ENCODE measurements around the gene CLK2. TPM values are rescaled to one million over a fixed set of nuclear protein-coding genes. Genes with fewer than 3 reads are reported as not detected.

CLK2 gene
- total RNA-seq, 3 donors from 2014 or later = 43.7 to 51.7 (median 47.8) TPM

DNA sequence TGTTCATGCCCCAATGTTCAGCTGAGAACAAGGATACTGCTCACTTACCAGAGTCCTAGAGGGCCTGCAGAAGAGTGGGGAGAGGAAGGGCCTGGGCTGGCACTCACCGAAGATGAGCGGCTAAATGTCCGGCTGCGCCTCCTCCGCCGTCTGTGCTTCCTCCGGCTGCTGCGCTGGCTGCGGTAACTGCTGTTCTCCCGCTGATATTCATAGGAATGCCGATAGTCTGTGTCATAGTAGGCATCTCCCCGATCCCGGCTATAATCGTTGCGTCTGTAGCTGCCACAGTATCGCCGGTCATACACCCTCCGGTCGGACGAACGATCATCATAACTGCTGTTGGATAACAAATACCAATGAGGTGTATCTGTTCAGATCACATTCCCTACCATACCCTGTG lies 3.9 kb downstream of the CLK2 start:
- Histone ChIP-seq H3K4me3 (no peak overlapping the region), H3K4me1 (ENCODE audit: low read depth) (peaks cover 10% of the 10 kb centered on the region), H3K36me3 (ENCODE audit: low read depth) (peaks cover 19% of the 10 kb centered on the region), H3K9me3 (no peaks in the 10 kb centered on the region)
- DNase-seq (no peak), ATAC-seq (no peak)
- intact Hi-C loops (cut with DNase I, micrococcal nuclease) = no loop called here
- TF ChIP-seq, protein P1, sequence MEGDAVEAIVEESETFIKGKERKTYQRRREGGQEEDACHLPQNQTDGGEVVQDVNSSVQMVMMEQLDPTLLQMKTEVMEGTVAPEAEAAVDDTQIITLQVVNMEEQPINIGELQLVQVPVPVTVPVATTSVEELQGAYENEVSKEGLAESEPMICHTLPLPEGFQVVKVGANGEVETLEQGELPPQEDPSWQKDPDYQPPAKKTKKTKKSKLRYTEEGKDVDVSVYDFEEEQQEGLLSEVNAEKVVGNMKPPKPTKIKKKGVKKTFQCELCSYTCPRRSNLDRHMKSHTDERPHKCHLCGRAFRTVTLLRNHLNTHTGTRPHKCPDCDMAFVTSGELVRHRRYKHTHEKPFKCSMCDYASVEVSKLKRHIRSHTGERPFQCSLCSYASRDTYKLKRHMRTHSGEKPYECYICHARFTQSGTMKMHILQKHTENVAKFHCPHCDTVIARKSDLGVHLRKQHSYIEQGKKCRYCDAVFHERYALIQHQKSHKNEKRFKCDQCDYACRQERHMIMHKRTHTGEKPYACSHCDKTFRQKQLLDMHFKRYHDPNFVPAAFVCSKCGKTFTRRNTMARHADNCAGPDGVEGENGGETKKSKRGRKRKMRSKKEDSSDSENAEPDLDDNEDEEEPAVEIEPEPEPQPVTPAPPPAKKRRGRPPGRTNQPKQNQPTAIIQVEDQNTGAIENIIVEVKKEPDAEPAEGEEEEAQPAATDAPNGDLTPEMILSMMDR (IDR thresholded peaks at IDR 0.05) = no peak

DNA sequence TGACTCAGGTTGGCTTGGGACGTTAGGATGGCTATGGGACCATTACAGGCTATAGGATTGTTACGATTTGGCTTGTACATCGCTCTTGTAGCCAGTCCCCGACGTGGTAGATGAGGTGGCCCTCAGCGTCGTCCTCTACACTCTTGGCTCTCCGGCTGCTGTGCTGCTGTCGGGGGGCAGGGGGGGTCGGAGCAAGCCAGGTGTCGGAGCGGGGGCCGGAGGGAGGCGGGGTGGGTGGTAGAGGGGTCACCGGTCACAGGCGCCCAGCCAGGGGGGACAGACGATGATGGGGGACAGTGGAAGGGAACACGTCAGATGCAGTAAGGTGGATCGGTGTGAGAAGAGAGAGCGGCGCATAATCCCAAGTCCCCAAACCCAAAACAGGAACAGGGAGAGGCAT lies 4.7 kb downstream of the CLK2 start:
- peaks cover 10% of the 10 kb centered on the region for H3K4me1 ChIP-seq (ENCODE audit: low read depth)
- no peaks in the 10 kb centered on the region for H3K9me3 ChIP-seq
- intact Hi-C loops (cut with DNase I, micrococcal nuclease) = no loop called here
- TF ChIP-seq, protein P1 (IDR thresholded peaks at IDR 0.05) = no peak
- DNase-seq (no peak), ATAC-seq (no peak)
- no peak overlapping the region for H3K4me3 ChIP-seq
- H3K36me3 ChIP-seq (ENCODE audit: low read depth) = peaks cover 19% of the 10 kb centered on the region

DNA sequence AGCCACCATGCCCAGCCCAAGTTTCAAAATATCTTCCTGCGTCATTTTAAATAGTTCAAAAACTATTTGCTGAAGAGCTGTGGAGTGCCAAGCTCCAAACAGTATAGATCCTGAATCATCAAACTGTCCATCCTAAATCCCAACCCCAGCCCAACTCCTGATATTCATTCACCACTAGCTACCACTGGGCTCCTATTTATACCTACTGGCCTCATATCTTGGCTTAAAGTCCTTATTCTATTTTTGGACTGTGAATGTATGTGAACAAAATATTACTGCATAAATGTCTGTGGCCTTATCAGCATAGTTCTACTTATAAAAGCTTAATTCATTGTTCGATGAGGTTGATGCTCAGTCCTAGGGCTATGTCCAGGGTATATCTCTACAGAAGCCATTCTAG lies 5.9 kb downstream of the CLK2 start:
- TF ChIP-seq, protein P1 (IDR thresholded peaks at IDR 0.05) = no peak
- no peaks in the 10 kb centered on the region for H3K9me3 ChIP-seq
- peaks cover 8% of the 10 kb centered on the region for H3K4me1 ChIP-seq (ENCODE audit: low read depth)
- H3K36me3 ChIP-seq (ENCODE audit: low read depth) = peaks cover 19% of the 10 kb centered on the region
- ATAC-seq (no peak), DNase-seq (no peak)
- H3K4me3 ChIP-seq = no peak overlapping the region
- intact Hi-C loops (cut with DNase I, micrococcal nuclease) = no loop called here

DNA sequence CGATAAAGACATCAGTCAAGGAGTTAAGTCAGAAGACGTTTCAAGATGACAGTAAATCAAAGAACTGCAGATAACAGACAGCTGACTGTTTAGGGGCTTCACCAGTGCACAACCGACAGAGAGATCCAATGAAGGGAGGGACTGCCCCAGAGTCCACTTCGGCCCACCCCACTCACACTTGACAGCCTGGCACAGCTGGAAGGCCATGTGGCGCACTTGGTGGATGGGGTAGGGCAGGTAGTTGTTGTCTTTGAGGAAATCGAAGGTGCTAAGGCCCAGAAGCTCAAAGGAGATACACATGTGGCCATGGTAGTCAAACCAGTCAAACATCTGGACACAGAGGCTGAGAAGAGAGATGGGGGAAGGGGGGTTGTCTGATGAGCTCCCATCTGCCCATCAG lies 6.8 kb downstream of the CLK2 start:
- Histone ChIP-seq H3K4me3 (no peak overlapping the region), H3K36me3 (ENCODE audit: low read depth) (peaks cover 19% of the 10 kb centered on the region), H3K9me3 (no peaks in the 10 kb centered on the region), H3K4me1 (ENCODE audit: low read depth) (peaks cover 2% of the 10 kb centered on the region)
- TF ChIP-seq, protein P1 (IDR thresholded peaks at IDR 0.05) = no peak
- ATAC-seq (no peak), DNase-seq (no peak)
- intact Hi-C loops (cut with DNase I, micrococcal nuclease) = no loop called here

DNA sequence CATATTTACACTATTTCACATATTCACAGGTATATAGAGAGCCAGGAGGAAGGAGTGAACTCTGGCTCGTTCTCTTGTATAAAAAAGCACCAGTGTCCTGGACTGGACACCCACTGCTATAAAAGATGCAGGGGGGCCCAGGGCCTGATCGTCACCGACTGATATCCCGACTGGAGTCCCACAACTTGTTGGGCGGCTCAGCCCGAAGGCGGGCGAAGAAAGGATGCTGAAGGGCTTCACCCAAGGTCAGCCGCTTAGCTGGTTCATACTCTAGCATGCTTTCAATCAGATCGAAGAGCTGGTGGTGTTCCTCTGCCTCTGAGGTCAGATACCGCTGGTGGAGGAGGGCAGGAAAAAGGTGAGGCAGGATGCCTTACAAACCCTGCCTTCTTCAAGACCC lies 10.2 kb downstream of the CLK2 start:
- no peak for DNase-seq
- intact Hi-C loops (cut with DNase I, micrococcal nuclease) = no loop called here
- H3K36me3 ChIP-seq (ENCODE audit: low read depth) = peaks cover 10% of the 10 kb centered on the region
- peaks cover 13% of the 10 kb centered on the region for H3K4me1 ChIP-seq (ENCODE audit: low read depth)
- no peak overlapping the region for H3K4me3 ChIP-seq
- ATAC-seq = no peak
- TF ChIP-seq, protein P1 (IDR thresholded peaks at IDR 0.05) = no peak
- no peaks in the 10 kb centered on the region for H3K9me3 ChIP-seq
